Neural cell (in vitro differentiated cells): ENCODE measurements around the gene RGS1. TPM values are rescaled to one million over a fixed set of nuclear protein-coding genes. Genes with fewer than 3 reads are reported as not detected.

Source experiments
- H2AFZ ChIP-seq: fragments of 200-600, 300-800 bp; sonication (generic), shearing (Covaris generic); 2 replicates; pipeline ENCODE4 v1.6.0; 2014; ENCODE audit warnings: low read depth, mild to moderate bottlenecking, antibody characterized with exemption, low read length, moderate library complexity
- H3F3A ChIP-seq: fragments of 200-600 bp; shearing (Covaris generic); 2 replicates; pipeline ENCODE4 v1.6.1; 2016; ENCODE audit warnings: mild to moderate bottlenecking, moderate library complexity, mixed read lengths, antibody characterized with exemption, low read length; ENCODE audit not compliant: insufficient read depth, poor library complexity, severe bottlenecking
- H3K27ac ChIP-seq: fragments of 200-600, 300-800 bp; sonication (generic), shearing (Covaris generic); 2 replicates; pipeline ENCODE4 v1.5.1; 2014; ENCODE audit warnings: mild to moderate bottlenecking, low read length, moderate library complexity
- H3K27me3 ChIP-seq: fragments of 300-800, 200-600 bp; sonication (generic), shearing (Covaris generic); 2 replicates; pipeline ENCODE4 v1.6.0; 2014; ENCODE audit warnings: mild to moderate bottlenecking, low read depth, low read length, moderate library complexity; ENCODE audit not compliant: insufficient read depth
- H3K36me3 ChIP-seq: fragments of 300-800, 200-600 bp; sonication (generic), shearing (Covaris generic); 2 replicates; pipeline ENCODE4 v1.5.1; 2014; ENCODE audit warnings: mild to moderate bottlenecking, antibody characterized with exemption, low read length, moderate library complexity; ENCODE audit not compliant: insufficient read depth
- H3K4me2 ChIP-seq: fragments of 300-800, 200-600 bp; sonication (generic), shearing (Covaris generic); 2 replicates; pipeline ENCODE4 v1.6.0; 2014; ENCODE audit warnings: mild to moderate bottlenecking, low read length
- H3K4me3 ChIP-seq: fragments of 300-800, 200-600 bp; sonication (generic), shearing (Covaris generic); 2 replicates; pipeline ENCODE4 v1.5.1; 2014; ENCODE audit warnings: mild to moderate bottlenecking, low read length, moderate library complexity
- H3K79me2 ChIP-seq: fragments of 200-600 bp; shearing (Covaris generic); replicated peaks from 2 replicates; pipeline ENCODE4 v1.6.0; 2014; ENCODE audit warnings: mild to moderate bottlenecking, low read length, moderate library complexity; ENCODE audit not compliant: insufficient read depth
- H3K9ac ChIP-seq: fragments of 300-800, 200-600 bp; sonication (generic), shearing (Covaris generic); 2 replicates; pipeline ENCODE4 v1.6.1; 2016; ENCODE audit warnings: mild to moderate bottlenecking, low read length, mixed read lengths
- H3K9me2 ChIP-seq: fragments of 200-600 bp; shearing (Covaris generic); 2 replicates; pipeline ENCODE4 v1.6.1; 2016; ENCODE audit warnings: mild to moderate bottlenecking, low read length, mixed read lengths; ENCODE audit not compliant: insufficient read depth
- H3K9me3 ChIP-seq: fragments of 200-600, 300-800 bp; sonication (generic), shearing (Covaris generic); 2 replicates; pipeline ENCODE4 v1.6.1; 2016; ENCODE audit warnings: mild to moderate bottlenecking, mixed run types, low read length, moderate library complexity, mixed read lengths
- H4K20me1 ChIP-seq: fragments of 200-600 bp; shearing (Covaris generic); 2 replicates; pipeline ENCODE4 v1.6.1; 2016; ENCODE audit warnings: mild to moderate bottlenecking, mixed run types; ENCODE audit not compliant: insufficient read depth
- CTCF ChIP-seq: fragments of 450-650 bp; IDR thresholded peaks from 2 replicates; pipeline ENCODE4 v1.5.1; 2014; ENCODE audit warnings: antibody characterized with exemption, mild to moderate bottlenecking, moderate library complexity; ENCODE audit not compliant: poor library complexity, severe bottlenecking
- EP300 ChIP-seq: fragments of 450-650 bp; conservative IDR thresholded peaks from 2 replicates; pipeline ENCODE4 v1.6.1; 2014; ENCODE audit warnings: antibody characterized with exemption, mild to moderate bottlenecking, moderate library complexity; ENCODE audit not compliant: poor library complexity, severe bottlenecking
- EZH2 ChIP-seq: fragments of 200-600, 300-800 bp; shearing (Covaris generic), sonication (generic); IDR thresholded peaks from 2 replicates; pipeline ENCODE4 v1.6.1; 2014; ENCODE audit warnings: antibody characterized with exemption, low read length, borderline replicate concordance, mild to moderate bottlenecking; ENCODE audit not compliant: insufficient read depth, poor library complexity, severe bottlenecking
- MXI1 ChIP-seq: fragments of 450-650 bp; conservative IDR thresholded peaks from 2 replicates; pipeline ENCODE4 v1.6.1; 2014; ENCODE audit warnings: antibody characterized with exemption, mild to moderate bottlenecking; ENCODE audit not compliant: poor library complexity, severe bottlenecking
- POLR2AphosphoS5 ChIP-seq: IDR thresholded peaks from 2 replicates; pipeline ENCODE4 v1.6.1; 2012
- RAD21 ChIP-seq: fragments of 450-650 bp; conservative IDR thresholded peaks from 2 replicates; pipeline ENCODE4 v1.6.1; 2014; ENCODE audit warnings: antibody characterized with exemption, mild to moderate bottlenecking, moderate library complexity
- REST ChIP-seq: IDR thresholded peaks from 2 replicates; pipeline ENCODE4 v1.6.1; 2012; ENCODE audit warnings: borderline replicate concordance
- SMC3 ChIP-seq: fragments of 450-650 bp; conservative IDR thresholded peaks from 2 replicates; pipeline ENCODE4 v1.6.1; 2014; ENCODE audit warnings: antibody characterized with exemption, mild to moderate bottlenecking, moderate library complexity; ENCODE audit not compliant: poor library complexity
- TAF1 ChIP-seq: IDR thresholded peaks from 2 replicates; pipeline ENCODE4 v1.6.1; 2012; ENCODE audit warnings: low read depth
- polyA plus RNA-seq: library from polyadenylated mRNA; depleted of rRNA; stranded (reverse); fragments of >200 nt; gene quantifications from 2 replicates; pipeline ENCODE4 v1.2.3, GENCODE V29; 2014

Gene RGS1
- polyA plus RNA-seq, 1 donor from 2014 or later = not detected

GRCh38 chr1:192549937-192550336, 25.6 kb upstream of the RGS1 start:
- Histone ChIP-seq H3F3A (no peaks in the 10 kb centered on the region), H3K9me2 (no peaks in the 10 kb centered on the region), H3K27ac (no peak overlapping the region), H3K4me2 (no peak overlapping the region), H3K4me3 (no peak overlapping the region), H3K9me3 (no peaks in the 10 kb centered on the region), H3K9ac (no peak overlapping the region), H3K27me3 (no peaks in the 10 kb centered on the region), H4K20me1 (no peaks in the 10 kb centered on the region), H3K36me3 (no peaks in the 10 kb centered on the region), H3K79me2 (no peaks in the 10 kb centered on the region), H2AFZ (no peak overlapping the region)
- no peak for TF ChIP-seq RAD21
- no peak for TF ChIP-seq EZH2
- no peak for TF ChIP-seq SMC3
- no peak for TF ChIP-seq TAF1

GRCh38 chr1:192550922-192551534, 24.5 kb upstream of the RGS1 start:
- Histone ChIP-seq H3K79me2 (no peaks in the 10 kb centered on the region), H3K9me3 (no peaks in the 10 kb centered on the region), H3F3A (no peaks in the 10 kb centered on the region), H3K9me2 (no peaks in the 10 kb centered on the region), H4K20me1 (no peaks in the 10 kb centered on the region), H3K9ac (no peak overlapping the region), H3K27ac (no peak overlapping the region), H3K36me3 (no peaks in the 10 kb centered on the region), H3K27me3 (no peaks in the 10 kb centered on the region), H3K4me3 (no peak overlapping the region), H3K4me2 (no peak overlapping the region), H2AFZ (no peak overlapping the region)
- TF ChIP-seq SMC3 (no peak), POLR2AphosphoS5 (no peak)

GRCh38 chr1:192552760-192553191, 22.8 kb upstream of the RGS1 start:
- no peaks in the 10 kb centered on the region for H3K27me3 ChIP-seq
- no peaks in the 10 kb centered on the region for H4K20me1 ChIP-seq
- TF ChIP-seq RAD21 (no peak), MXI1 (no peak), SMC3 (no peak), EP300 (no peak), TAF1 (no peak), CTCF (no peak), EZH2 (no peak), REST (no peak), POLR2AphosphoS5 (no peak)
- no peak overlapping the region for H3K4me2 ChIP-seq
- no peaks in the 10 kb centered on the region for H3K79me2 ChIP-seq
- H3K27ac ChIP-seq = no peak overlapping the region
- no peaks in the 10 kb centered on the region for H3F3A ChIP-seq
- H3K36me3 ChIP-seq = no peaks in the 10 kb centered on the region
- no peak overlapping the region for H2AFZ ChIP-seq
- no peak overlapping the region for H3K4me3 ChIP-seq
- H3K9me3 ChIP-seq = no peaks in the 10 kb centered on the region
- H3K9ac ChIP-seq = no peak overlapping the region
- no peaks in the 10 kb centered on the region for H3K9me2 ChIP-seq
